Ishikawa (cell line): ENCODE data around the gene LRBA.

Source experiments
- CEBPB ChIP-seq: IDR thresholded peaks from 2 replicates; pipeline ENCODE4 v1.6.1; 2012
- CREB1 ChIP-seq: IDR thresholded peaks from 2 replicates; pipeline ENCODE4 v1.6.1; 2012; ENCODE audit warnings: low read depth
- EGR1 ChIP-seq: IDR thresholded peaks from 2 replicates; pipeline ENCODE4 v1.6.1; 2012
- RAD21 ChIP-seq: IDR thresholded peaks from 2 replicates; pipeline ENCODE4 v1.6.1; 2012; ENCODE audit warnings: low read depth
- TAF1 ChIP-seq: IDR thresholded peaks from 2 replicates; pipeline ENCODE4 v1.6.1; 2012; ENCODE audit warnings: low read depth, mild to moderate bottlenecking
- TEAD4 ChIP-seq: IDR thresholded peaks from 2 replicates; pipeline ENCODE4 v1.6.1; 2012
- ZBTB7A ChIP-seq: IDR thresholded peaks from 2 replicates; pipeline ENCODE4 v1.6.1; 2012; ENCODE audit warnings: low read depth

GRCh38 chr4:151022586-151022985 lies 7.5 kb upstream of the LRBA start:
- TF ChIP-seq TEAD4: no peak
- TF ChIP-seq CREB1: no peak
- TF ChIP-seq TAF1: no peak
- TF ChIP-seq ZBTB7A: no peak
- TF ChIP-seq CEBPB: no peak
- TF ChIP-seq EGR1: no peak
- TF ChIP-seq RAD21: no peak
